ENCODE measurements around the gene CPM. TPM values are rescaled to one million over a fixed set of nuclear protein-coding genes. Genes with fewer than 3 reads are reported as not detected.

CPM gene
- polyA plus RNA-seq, 1 donor (not counting 4 experiments of a cell fraction or from before 2014, with no cell fraction given): 2.5 TPM

- H4K20me1 ChIP-seq (ENCODE audit: control insufficient read depth, extremely low read depth, insufficient read depth, low read length): no peaks in the 10 kb centered on the region
- H3K36me3 ChIP-seq (ENCODE audit: control insufficient read depth in 2 of 2, extremely low read depth in 1 of 2, insufficient read depth in 2 of 2, low read length in 2 of 2): no peaks in the 10 kb centered on the region
- TF ChIP-seq EZH2 (IDR thresholded peaks at IDR 0.05; ENCODE audit: low read length) (no peak), CTCF (optimal IDR thresholded peaks at IDR 0.05 in 1 of 3, IDR thresholded peaks at IDR 0.05 in 1 of 3, conservative IDR thresholded peaks at IDR 0.05 in 1 of 3; ENCODE audit: extremely low read depth in 1 of 3, insufficient read depth in 2 of 3, low read length in 3 of 3) (no peak)
- no peak overlapping the region for H3K9ac ChIP-seq (ENCODE audit: control insufficient read depth, extremely low read depth, insufficient read depth, low read length)
- FAIRE-seq (no peak), DNase-seq (ENCODE audit: low read depth, low spot score) (no peak)
- no peak overlapping the region for H3K27ac ChIP-seq (ENCODE audit: control insufficient read depth, insufficient read depth, low read length)
- no peak overlapping the region for H3K4me2 ChIP-seq (ENCODE audit: control insufficient read depth, extremely low read depth, insufficient read depth, low read depth, low read length)
- no peaks in the 10 kb centered on the region for H3K79me2 ChIP-seq (ENCODE audit: control insufficient read depth, insufficient read depth, low read length)
- H3K9me1 ChIP-seq (ENCODE audit: control insufficient read depth, extremely low read depth, insufficient read depth, low read length): no peaks in the 10 kb centered on the region
- no peaks in the 10 kb centered on the region for H3K9me3 ChIP-seq (ENCODE audit: control insufficient read depth, low read depth, low read length)
- dilution Hi-C loops (cut with MboI; ENCODE audit: extremely low pct_ligation_motif_present, low sequenced_read_pairs): no loop called here
- H3K27me3 ChIP-seq (ENCODE audit: control insufficient read depth, extremely low read depth, insufficient read depth, low read length): no peaks in the 10 kb centered on the region
- H2AFZ ChIP-seq (ENCODE audit: control insufficient read depth, low read length): no peak overlapping the region
- H3K4me3 ChIP-seq (ENCODE audit: control insufficient read depth in 2 of 3, extremely low read depth in 1 of 3, insufficient read depth in 2 of 3, low read depth in 1 of 3, low read length in 3 of 3): no peak overlapping the region
- H3K4me1 ChIP-seq (ENCODE audit: control insufficient read depth, extremely low read depth, insufficient read depth, low read length): no peaks in the 10 kb centered on the region
Observed at GRCh38 chr12:68878846-68879245, 54.1 kb downstream of the CPM start.

GRCh38 chr12:68878283-68878682 lies 54.7 kb downstream of the CPM start:
- H3K79me2 ChIP-seq (ENCODE audit: control insufficient read depth, insufficient read depth, low read length): no peaks in the 10 kb centered on the region
- H3K27me3 ChIP-seq (ENCODE audit: control insufficient read depth, extremely low read depth, insufficient read depth, low read length): no peaks in the 10 kb centered on the region
- FAIRE-seq (no peak), DNase-seq (ENCODE audit: low read depth, low spot score) (no peak)
- no peaks in the 10 kb centered on the region for H3K9me1 ChIP-seq (ENCODE audit: control insufficient read depth, extremely low read depth, insufficient read depth, low read length)
- H3K9ac ChIP-seq (ENCODE audit: control insufficient read depth, extremely low read depth, insufficient read depth, low read length): no peak overlapping the region
- no peaks in the 10 kb centered on the region for H3K9me3 ChIP-seq (ENCODE audit: control insufficient read depth, low read depth, low read length)
- TF ChIP-seq EZH2 (IDR thresholded peaks at IDR 0.05; ENCODE audit: low read length): no peak
- no peak for TF ChIP-seq CTCF (optimal IDR thresholded peaks at IDR 0.05 in 1 of 3, IDR thresholded peaks at IDR 0.05 in 1 of 3, conservative IDR thresholded peaks at IDR 0.05 in 1 of 3; ENCODE audit: extremely low read depth in 1 of 3, insufficient read depth in 2 of 3, low read length in 3 of 3)
- H3K27ac ChIP-seq (ENCODE audit: control insufficient read depth, insufficient read depth, low read length): no peak overlapping the region
- H3K4me3 ChIP-seq (ENCODE audit: control insufficient read depth in 2 of 3, extremely low read depth in 1 of 3, insufficient read depth in 2 of 3, low read depth in 1 of 3, low read length in 3 of 3): no peak overlapping the region
- no peaks in the 10 kb centered on the region for H3K36me3 ChIP-seq (ENCODE audit: control insufficient read depth in 2 of 2, extremely low read depth in 1 of 2, insufficient read depth in 2 of 2, low read length in 2 of 2)
- dilution Hi-C loops (cut with MboI; ENCODE audit: extremely low pct_ligation_motif_present, low sequenced_read_pairs): no loop called here
- no peaks in the 10 kb centered on the region for H4K20me1 ChIP-seq (ENCODE audit: control insufficient read depth, extremely low read depth, insufficient read depth, low read length)
- no peaks in the 10 kb centered on the region for H3K4me1 ChIP-seq (ENCODE audit: control insufficient read depth, extremely low read depth, insufficient read depth, low read length)
- H3K4me2 ChIP-seq (ENCODE audit: control insufficient read depth, extremely low read depth, insufficient read depth, low read depth, low read length): no peak overlapping the region
- no peak overlapping the region for H2AFZ ChIP-seq (ENCODE audit: control insufficient read depth, low read length)

All from keratinocyte (primary cell).